ENCODE data around the gene TRIP4. TPM values are rescaled to one million over a fixed set of nuclear protein-coding genes. Genes with fewer than 3 reads are reported as not detected.

The TRIP4 gene
- total RNA-seq, 1 donor from 2014 or later, result 26.8 TPM

DNA sequence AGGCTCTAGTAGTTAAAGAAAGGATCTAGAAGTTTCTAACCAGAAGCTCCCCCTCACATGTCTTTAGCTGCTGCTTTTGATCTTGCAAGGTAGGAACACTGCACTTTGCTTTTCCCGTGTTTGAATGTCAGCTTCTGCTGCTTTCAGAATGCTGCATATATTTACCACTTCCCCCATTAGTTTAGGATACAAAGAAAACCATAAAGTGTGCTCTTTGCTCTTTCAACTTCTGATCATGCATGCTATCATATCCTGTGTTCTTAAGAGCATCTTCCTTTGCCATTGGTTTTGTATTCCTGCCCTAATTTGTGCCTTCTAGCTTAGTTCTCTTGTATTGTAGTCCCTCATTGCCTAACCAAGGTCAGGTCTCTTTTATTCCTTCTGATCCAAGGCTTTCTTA lies 116.0 kb downstream of the TRIP4 start:
- no peaks in the 10 kb centered on the region for H3K27me3 Mint-ChIP-seq (ENCODE audit: unreplicated experiment)
- H3K4me3 Mint-ChIP-seq (ENCODE audit: unreplicated experiment), result no peak overlapping the region
- no peaks in the 10 kb centered on the region for H3K9me3 Mint-ChIP-seq (ENCODE audit: unreplicated experiment)
- no peak for DNase-seq (ENCODE audit: extremely low spot score, unreplicated experiment)
- H3K27ac Mint-ChIP-seq (ENCODE audit: unreplicated experiment), result peak overlapping the region; percentile 2
- peaks cover 20% of the 10 kb centered on the region for H3K4me1 Mint-ChIP-seq (ENCODE audit: unreplicated experiment)
- peaks cover 17% of the 10 kb centered on the region for H3K36me3 Mint-ChIP-seq (ENCODE audit: unreplicated experiment)
- TF ChIP-seq, protein P1, sequence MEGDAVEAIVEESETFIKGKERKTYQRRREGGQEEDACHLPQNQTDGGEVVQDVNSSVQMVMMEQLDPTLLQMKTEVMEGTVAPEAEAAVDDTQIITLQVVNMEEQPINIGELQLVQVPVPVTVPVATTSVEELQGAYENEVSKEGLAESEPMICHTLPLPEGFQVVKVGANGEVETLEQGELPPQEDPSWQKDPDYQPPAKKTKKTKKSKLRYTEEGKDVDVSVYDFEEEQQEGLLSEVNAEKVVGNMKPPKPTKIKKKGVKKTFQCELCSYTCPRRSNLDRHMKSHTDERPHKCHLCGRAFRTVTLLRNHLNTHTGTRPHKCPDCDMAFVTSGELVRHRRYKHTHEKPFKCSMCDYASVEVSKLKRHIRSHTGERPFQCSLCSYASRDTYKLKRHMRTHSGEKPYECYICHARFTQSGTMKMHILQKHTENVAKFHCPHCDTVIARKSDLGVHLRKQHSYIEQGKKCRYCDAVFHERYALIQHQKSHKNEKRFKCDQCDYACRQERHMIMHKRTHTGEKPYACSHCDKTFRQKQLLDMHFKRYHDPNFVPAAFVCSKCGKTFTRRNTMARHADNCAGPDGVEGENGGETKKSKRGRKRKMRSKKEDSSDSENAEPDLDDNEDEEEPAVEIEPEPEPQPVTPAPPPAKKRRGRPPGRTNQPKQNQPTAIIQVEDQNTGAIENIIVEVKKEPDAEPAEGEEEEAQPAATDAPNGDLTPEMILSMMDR (IDR thresholded peaks at IDR 0.05), result no peak

Other genes starting within 250 kb of the TRIP4 start
- 0.24 and 0.31 TPM in 2 replicates for gene SNX22, start 236.1 kb upstream of the TRIP4 start, total RNA-seq
- gene PPIB, start 224.8 kb upstream of the TRIP4 start, total RNA-seq, result 698 and 746 TPM in 2 replicates
- 18.2 and 22.2 TPM in 2 replicates for gene CSNK1G1, start 31.7 kb upstream of the TRIP4 start, total RNA-seq
- 7.9 and 12.1 TPM in 2 replicates for gene PCLAF, start 6.4 kb upstream of the TRIP4 start, total RNA-seq
- 31.7 and 35.1 TPM in 2 replicates for gene ZNF609, start 72.7 kb downstream of the TRIP4 start, total RNA-seq

All from osteocyte (in vitro differentiated cells).